ENCODE data around the gene SLC25A42. TPM values are rescaled to one million over a fixed set of nuclear protein-coding genes. Genes with fewer than 3 reads are reported as not detected.

Gene SLC25A42
- total and polyA plus RNA-seq, 3 donors from 2014 or later = 14.0 to 14.7 (median 14.3) TPM

DNA sequence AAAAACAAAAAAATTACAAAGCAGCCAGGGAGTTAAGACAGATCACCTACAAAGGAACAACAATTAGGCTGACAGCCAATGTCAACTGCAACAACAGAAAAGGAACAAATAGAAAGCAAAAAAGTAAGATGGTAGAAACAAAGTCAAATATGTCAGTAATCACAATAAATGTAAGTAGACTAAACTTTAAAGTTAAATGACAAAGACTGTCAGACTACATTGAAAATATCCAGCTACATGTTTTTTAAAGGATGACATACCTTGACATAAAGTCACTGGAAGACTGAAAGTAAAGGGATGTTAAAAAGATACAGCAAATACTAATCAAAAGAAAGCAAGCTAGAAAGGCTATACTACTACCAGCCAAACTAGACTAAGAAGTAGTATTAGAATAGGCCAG, 59.6 kb downstream of the SLC25A42 start:
- intact Hi-C loops (cut with DNase I; ENCODE audit: low total_unique reads) = no loop called here
- Histone ChIP-seq H3K9me3 (no peaks in the 10 kb centered on the region), H3K27ac (no peak overlapping the region), H3K4me3 (no peak overlapping the region), H3K4me1 (no peaks in the 10 kb centered on the region), H3K36me3 (ENCODE audit: low read depth, missing control alignments) (no peaks in the 10 kb centered on the region), H3K27me3 (no peaks in the 10 kb centered on the region)
- no peak for TF ChIP-seq POLR2A (IDR thresholded peaks at IDR 0.05)
- TF ChIP-seq, protein P1, sequence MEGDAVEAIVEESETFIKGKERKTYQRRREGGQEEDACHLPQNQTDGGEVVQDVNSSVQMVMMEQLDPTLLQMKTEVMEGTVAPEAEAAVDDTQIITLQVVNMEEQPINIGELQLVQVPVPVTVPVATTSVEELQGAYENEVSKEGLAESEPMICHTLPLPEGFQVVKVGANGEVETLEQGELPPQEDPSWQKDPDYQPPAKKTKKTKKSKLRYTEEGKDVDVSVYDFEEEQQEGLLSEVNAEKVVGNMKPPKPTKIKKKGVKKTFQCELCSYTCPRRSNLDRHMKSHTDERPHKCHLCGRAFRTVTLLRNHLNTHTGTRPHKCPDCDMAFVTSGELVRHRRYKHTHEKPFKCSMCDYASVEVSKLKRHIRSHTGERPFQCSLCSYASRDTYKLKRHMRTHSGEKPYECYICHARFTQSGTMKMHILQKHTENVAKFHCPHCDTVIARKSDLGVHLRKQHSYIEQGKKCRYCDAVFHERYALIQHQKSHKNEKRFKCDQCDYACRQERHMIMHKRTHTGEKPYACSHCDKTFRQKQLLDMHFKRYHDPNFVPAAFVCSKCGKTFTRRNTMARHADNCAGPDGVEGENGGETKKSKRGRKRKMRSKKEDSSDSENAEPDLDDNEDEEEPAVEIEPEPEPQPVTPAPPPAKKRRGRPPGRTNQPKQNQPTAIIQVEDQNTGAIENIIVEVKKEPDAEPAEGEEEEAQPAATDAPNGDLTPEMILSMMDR (IDR thresholded peaks at IDR 0.05) = no peak
- DNase-seq = no peak

DNA sequence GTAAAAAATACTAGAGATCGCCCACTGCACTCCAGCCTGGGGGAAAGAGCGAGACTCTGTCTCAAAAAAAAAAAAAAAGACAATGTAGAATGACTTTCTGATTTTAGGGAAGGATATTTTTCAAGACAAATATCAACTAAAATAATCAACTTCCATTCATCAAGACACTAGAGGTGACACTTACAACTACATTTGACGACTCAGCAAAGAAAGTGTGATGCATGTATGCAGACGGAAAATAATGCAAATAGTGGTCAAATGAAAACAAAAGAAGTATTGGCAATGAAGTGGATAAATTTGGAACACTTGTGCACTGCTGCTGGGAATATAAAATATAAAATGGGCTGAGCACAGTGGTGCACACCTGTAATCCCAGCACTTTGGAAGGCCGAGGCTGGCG, 62.3 kb downstream of the SLC25A42 start:
- H3K4me3 ChIP-seq = no peak overlapping the region
- intact Hi-C loops (cut with DNase I; ENCODE audit: low total_unique reads) = no loop called here
- no peak overlapping the region for H3K27ac ChIP-seq
- H3K4me1 ChIP-seq = no peaks in the 10 kb centered on the region
- no peaks in the 10 kb centered on the region for H3K27me3 ChIP-seq
- WGBS, 2 donors = 90 to 99% methylated on average over 6 of the region's 6 CpGs
- DNase-seq = no peak
- TF ChIP-seq, protein P1 (IDR thresholded peaks at IDR 0.05) = no peak
- no peak for TF ChIP-seq POLR2A (IDR thresholded peaks at IDR 0.05)
- H3K9me3 ChIP-seq = no peaks in the 10 kb centered on the region
- H3K36me3 ChIP-seq (ENCODE audit: low read depth, missing control alignments) = no peaks in the 10 kb centered on the region

GRCh38 chr19:19131989-19132388, 68.2 kb downstream of the SLC25A42 start:
- 94 to 96% methylated on average over 3 of the region's 3 CpGs for WGBS, 2 donors
- no peak for DNase-seq
- Histone ChIP-seq H3K27me3 (no peaks in the 10 kb centered on the region), H3K9me3 (no peaks in the 10 kb centered on the region), H3K4me1 (no peaks in the 10 kb centered on the region), H3K4me3 (no peak overlapping the region), H3K27ac (no peak overlapping the region), H3K36me3 (ENCODE audit: low read depth, missing control alignments) (no peaks in the 10 kb centered on the region)
- no peak for TF ChIP-seq POLR2A (IDR thresholded peaks at IDR 0.05)
- TF ChIP-seq, protein P1 (IDR thresholded peaks at IDR 0.05) = no peak
- intact Hi-C loops (cut with DNase I; ENCODE audit: low total_unique reads) = no loop called here

DNA sequence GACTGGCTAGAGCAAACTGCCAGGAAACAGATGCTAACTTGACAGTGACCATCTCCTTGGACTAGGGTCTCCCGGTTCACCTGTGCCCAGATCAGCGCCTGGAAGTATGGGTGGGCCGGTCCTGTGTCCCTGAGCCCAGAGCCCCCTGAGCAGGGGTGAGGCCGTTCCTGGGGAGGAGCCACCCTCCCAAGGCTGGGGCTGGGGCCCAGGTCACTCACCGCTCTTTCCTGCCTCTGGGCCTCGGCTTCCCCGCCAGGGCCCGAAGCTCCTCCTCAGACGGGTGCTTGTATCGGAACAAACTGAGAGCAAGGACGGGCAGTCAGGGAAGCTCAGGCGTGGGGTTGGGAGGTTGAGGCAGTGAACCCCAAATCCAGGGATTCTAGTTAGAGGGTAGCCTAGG, 69.1 kb downstream of the SLC25A42 start:
- Histone ChIP-seq H3K4me3 (no peak overlapping the region), H3K27ac (no peak overlapping the region), H3K4me1 (peaks cover 8% of the 10 kb centered on the region), H3K27me3 (no peaks in the 10 kb centered on the region), H3K9me3 (no peaks in the 10 kb centered on the region), H3K36me3 (ENCODE audit: low read depth, missing control alignments) (no peaks in the 10 kb centered on the region)
- intact Hi-C loops (cut with DNase I; ENCODE audit: low total_unique reads) = no loop called here
- no peak for DNase-seq
- TF ChIP-seq, protein P1 (IDR thresholded peaks at IDR 0.05) = no peak
- no peak for TF ChIP-seq POLR2A (IDR thresholded peaks at IDR 0.05)
- 98 to 100% methylated on average over 9 to 12 of the region's 12 CpGs for WGBS, 2 donors

GRCh38 chr19:19133985-19134384, 70.2 kb downstream of the SLC25A42 start:
- no peak for DNase-seq
- TF ChIP-seq, protein P1 (IDR thresholded peaks at IDR 0.05) = no peak
- no peak for TF ChIP-seq POLR2A (IDR thresholded peaks at IDR 0.05)
- Histone ChIP-seq H3K36me3 (ENCODE audit: low read depth, missing control alignments) (no peaks in the 10 kb centered on the region), H3K9me3 (no peaks in the 10 kb centered on the region), H3K27me3 (no peaks in the 10 kb centered on the region), H3K4me1 (peaks cover 8% of the 10 kb centered on the region), H3K4me3 (no peak overlapping the region), H3K27ac (no peak overlapping the region)
- intact Hi-C loops (cut with DNase I; ENCODE audit: low total_unique reads) = no loop called here
- WGBS, 2 donors = 90 to 95% methylated on average over 6 of the region's 6 CpGs
